ENCODE results near the gene TCN1. TPM values are rescaled to one million over a fixed set of nuclear protein-coding genes. Genes with fewer than 3 reads are reported as not detected.

TCN1 gene
- total RNA-seq, 1 donor from 2014 or later = not detected

DNA sequence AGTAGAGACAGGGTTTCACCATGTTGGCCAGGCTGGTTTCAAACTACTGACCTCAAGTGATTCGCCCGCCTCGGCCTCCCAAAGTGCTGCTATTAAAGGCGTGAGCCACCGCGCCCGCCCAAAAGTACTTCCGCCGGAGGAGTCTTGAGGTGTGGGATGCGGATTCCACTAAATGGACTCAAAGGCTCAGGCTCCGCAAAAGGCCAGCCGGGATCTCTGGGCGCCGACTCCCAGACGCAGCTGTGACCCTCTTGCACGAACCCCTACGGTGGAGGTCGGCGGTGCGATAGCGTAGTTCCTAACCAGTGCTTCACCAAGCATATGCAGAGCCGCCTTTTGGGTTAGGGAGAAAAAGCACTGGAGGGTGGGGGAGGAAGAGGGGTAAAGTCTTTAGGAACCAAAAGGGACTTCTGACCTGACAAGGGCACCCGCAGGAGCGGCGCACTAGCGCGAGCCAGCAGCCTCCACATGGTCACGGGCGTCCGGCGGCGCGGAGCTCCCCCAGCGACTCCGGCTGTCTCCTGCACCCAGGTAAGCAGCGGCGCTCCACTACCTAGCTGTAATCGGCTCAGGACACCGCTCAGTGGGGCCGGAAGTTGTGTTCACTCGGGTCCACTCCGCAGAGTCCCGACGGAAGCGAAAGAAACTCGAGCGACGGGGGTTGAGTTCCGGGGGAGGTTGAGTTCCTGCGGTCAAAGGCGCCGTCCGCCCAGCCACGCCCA is 55.9 kb downstream of the TCN1 start, which contains the start of gene MRPL16:
Gene MRPL16, minus strand, starts transcription at position 590 of the 722 bp plus-strand sequence. Its CDS starts 120 bp downstream, at position 470.
- no peak for DNase-seq (ENCODE audit: low read depth, low spot score)

DNA sequence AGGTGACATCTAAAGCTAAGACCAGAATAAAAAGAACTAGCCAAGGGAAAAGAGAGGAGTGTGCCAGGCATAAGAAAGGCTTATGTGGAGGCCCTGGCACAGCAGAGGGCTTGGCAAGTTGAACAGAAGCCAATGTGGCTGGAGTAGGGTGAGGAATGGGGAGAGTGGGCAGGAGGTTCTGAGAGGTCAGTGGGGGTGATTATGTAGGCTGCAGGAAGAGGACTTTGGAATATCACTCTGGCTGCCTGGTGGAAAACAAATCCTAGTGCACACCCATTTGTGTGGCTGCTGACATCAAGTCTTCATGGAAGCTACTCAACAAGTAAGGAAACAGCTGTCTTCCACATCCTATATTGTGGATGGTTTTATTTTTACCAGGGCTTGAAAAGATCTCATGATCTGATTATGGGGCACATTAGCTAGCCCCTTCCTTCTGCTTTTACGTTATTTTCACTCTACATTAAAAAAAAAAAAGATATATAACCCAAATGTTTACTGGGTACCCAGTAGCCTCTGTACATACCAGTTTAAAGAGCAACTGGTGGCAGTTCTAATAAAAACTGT is 59.2 kb downstream of the TCN1 start:
- no peak for DNase-seq (ENCODE audit: low read depth, low spot score)

DNA sequence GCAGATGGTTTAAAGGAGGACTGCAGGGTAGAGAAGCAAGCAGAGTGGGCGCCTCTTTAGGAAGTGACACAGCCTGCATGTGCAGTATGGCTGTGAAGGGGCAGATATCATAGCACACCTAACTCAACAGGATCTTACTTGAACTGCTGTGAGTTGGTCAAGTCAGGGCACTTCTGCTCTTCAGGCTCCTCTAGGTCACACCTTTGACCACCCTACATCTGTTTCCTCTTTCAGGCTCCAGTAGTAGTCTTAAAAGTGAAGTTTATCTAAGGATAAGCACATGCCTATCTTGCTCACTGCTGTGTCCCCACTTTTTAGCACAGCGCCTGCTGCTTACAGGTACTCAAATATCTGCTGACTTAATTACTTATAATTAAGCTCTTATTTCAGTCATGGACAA is 62.2 kb downstream of the TCN1 start:
- no peak for DNase-seq (ENCODE audit: low read depth, low spot score)

Other genes with a start within 250 kb of the TCN1 start
- gene PATL1, start 197.4 kb downstream of the TCN1 start, total RNA-seq = 5.0 and 5.6 TPM in 2 replicates
- gene OR10V1, start 152.6 kb downstream of the TCN1 start, total RNA-seq = not detected in 2 replicates
- 26.7 and 26.8 TPM in 2 replicates for gene STX3, start 111.1 kb downstream of the TCN1 start, total RNA-seq
- 53.9 and 63.1 TPM in 2 replicates for gene MRPL16, start 55.7 kb downstream of the TCN1 start, total RNA-seq
- not detected in 2 replicates for gene CBLIF, start 21.0 kb downstream of the TCN1 start, total RNA-seq
- not detected in 2 replicates for gene OOSP3, start 12.3 kb upstream of the TCN1 start, total RNA-seq
- gene OOSP1, start 71.9 kb upstream of the TCN1 start, total RNA-seq = not detected in 2 replicates
- not detected in 2 replicates for gene OOSP4A, start 97.5 kb upstream of the TCN1 start, total RNA-seq
- not detected in 2 replicates for gene OOSP4B, start 150.7 kb upstream of the TCN1 start, total RNA-seq
- not detected in 2 replicates for gene OOSP2, start 173.9 kb upstream of the TCN1 start, total RNA-seq
- gene MS4A3, start 190.2 kb upstream of the TCN1 start, total RNA-seq = not detected in 2 replicates
- not detected in 2 replicates for gene MS4A2, start 222.2 kb upstream of the TCN1 start, total RNA-seq

All from pulmonary artery endothelial cell (primary cell).